H1 (cell line): Measurements from ENCODE around the gene CR2. TPM values are rescaled to one million over a fixed set of nuclear protein-coding genes. Genes with fewer than 3 reads are reported as not detected.

Source experiments
- ASH2L ChIP-seq: fragments of 200-600, 300-600 bp; sonication (generic); IDR thresholded peaks from one replicate; pipeline ENCODE4 v1.7.1; 2017; ENCODE audit warnings: low read length
- BCL11A ChIP-seq, 2 experiments: IDR thresholded peaks; one replicate each; pipeline ENCODE4 v1.6.1; 2011; ENCODE audit warnings: low read depth in 2 of 2, low read length in 2 of 2, mild to moderate bottlenecking in 2 of 2
- BRCA1 ChIP-seq: IDR thresholded peaks from 2 replicates; pipeline ENCODE4 v1.6.1; 2012; ENCODE audit warnings: low read depth, low read length, improper control_type of control experiment
- CHD1 ChIP-seq: IDR thresholded peaks from 2 replicates; pipeline ENCODE4 v1.6.1; 2012; ENCODE audit warnings: low read depth, low read length, improper control_type of control experiment
- HDAC2 ChIP-seq, 2 experiments: fragments of 300-600 bp in 1 of 2; sonication (generic) in 1 of 2; IDR thresholded peaks; 2 replicates each; pipeline ENCODE4 v1.6.1; 2011 to 2012; ENCODE audit warnings: low read depth in 2 of 2, low read length in 2 of 2, mild to moderate bottlenecking in 2 of 2, moderate library complexity in 2 of 2, borderline replicate concordance in 1 of 2, inconsistent platforms in 1 of 2
- HDAC6 ChIP-seq: IDR thresholded peaks from one replicate; pipeline ENCODE4 v1.7.1; 2012; ENCODE audit warnings: low read depth, mild to moderate bottlenecking, inconsistent platforms, low read length, moderate library complexity
- KDM4A ChIP-seq: IDR thresholded peaks from one replicate; pipeline ENCODE4 v1.7.1; 2012; ENCODE audit warnings: low read depth, mild to moderate bottlenecking, moderate library complexity, low read length, inconsistent platforms; ENCODE audit not compliant: severe bottlenecking
- KDM5A ChIP-seq: fragments of 200-600 bp; IDR thresholded peaks from 2 replicates; pipeline ENCODE4 v1.7.1; 2012; ENCODE audit warnings: mild to moderate bottlenecking, low read length, inconsistent platforms, mixed read lengths
- NANOG ChIP-seq: IDR thresholded peaks from 2 replicates; pipeline ENCODE4 v1.6.1; 2011; ENCODE audit warnings: low read length, low read depth, mild to moderate bottlenecking, inconsistent platforms; ENCODE audit not compliant: insufficient read depth, poor library complexity, severe bottlenecking
- PHF8 ChIP-seq: fragments of 200-600 bp; sonication (generic); conservative IDR thresholded peaks from 2 replicates; pipeline ENCODE4 v1.7.1; 2012; ENCODE audit warnings: low read depth, mild to moderate bottlenecking, inconsistent platforms, low read length, moderate library complexity
- POLR2AphosphoS5 ChIP-seq: IDR thresholded peaks from 2 replicates; pipeline ENCODE4 v1.6.1; 2011; ENCODE audit warnings: low read depth, low read length
- POU5F1 ChIP-seq: IDR thresholded peaks from 2 replicates; pipeline ENCODE4 v1.6.1; 2011; ENCODE audit warnings: low read depth, mild to moderate bottlenecking, low read length, moderate library complexity
- RNF2 ChIP-seq: fragments of 200-900, 300-1000 bp; sonication (generic); IDR thresholded peaks from 2 replicates; pipeline ENCODE4 v1.7.1; 2016; ENCODE audit warnings: borderline replicate concordance, low read depth, mild to moderate bottlenecking, antibody characterized with exemption, low read length; ENCODE audit not compliant: poor library complexity, severe bottlenecking; ENCODE audit errors: missing control alignments
- SAP30 ChIP-seq: fragments of 300-600 bp; sonication (generic); IDR thresholded peaks from 2 replicates; pipeline ENCODE4 v1.7.1; 2012; ENCODE audit warnings: low read length, moderate library complexity, mild to moderate bottlenecking, inconsistent platforms; ENCODE audit not compliant: insufficient read depth, insufficient replicate concordance
- SP2 ChIP-seq: IDR thresholded peaks from 2 replicates; pipeline ENCODE4 v1.6.1; 2012; ENCODE audit warnings: mild to moderate bottlenecking, low read length, inconsistent platforms
- SP4 ChIP-seq: IDR thresholded peaks from 2 replicates; pipeline ENCODE4 v1.6.1; 2012; ENCODE audit warnings: low read length, inconsistent platforms
- TBP ChIP-seq: IDR thresholded peaks from 2 replicates; pipeline ENCODE4 v1.6.1; 2011; ENCODE audit warnings: low read depth, low read length, improper control_type of control experiment
- TEAD4 ChIP-seq: IDR thresholded peaks from 2 replicates; pipeline ENCODE4 v1.6.1; 2012; ENCODE audit warnings: low read depth, low read length, inconsistent platforms, mixed read lengths
- USF2 ChIP-seq: IDR thresholded peaks from 2 replicates; pipeline ENCODE4 v1.6.1; 2011; ENCODE audit warnings: low read length, improper control_type of control experiment
- polyA plus RNA-seq, 7 experiments: library from polyadenylated mRNA; depleted of rRNA in 3 of 7; stranded (reverse) in 5 of 7; unstranded in 2 of 7; fragments of >200 nt in 5 of 7; fragments of 200-250 nt in 2 of 7; gene quantifications; 1 replicate in 5 of 7; 2 replicates in 1 of 7; 4 replicates in 1 of 7; pipeline versions ENCODE4 v1.2.1 to v1.2.3, GENCODE V29; 2011 to 2013; ENCODE audit warnings: missing spikeins in 2 of 7, mixed read lengths in 2 of 7
- total RNA-seq: library from RNA; stranded (reverse); fragmentation: NEBNext Ultra II Directional; extraction: Animal tissue kit (Norgen Biotek cat#: 25700); gene quantifications from 2 replicates; pipeline ENCODE4 v1.2.1, GENCODE V29; 2021

CR2 gene
- total and polyA plus RNA-seq, 2 of the 8 experiments (the other 6 are each of a cell fraction or from before 2014, with no cell fraction given), result 1.7 to 3.0 TPM

- no peak for TF ChIP-seq TEAD4
- TF ChIP-seq PHF8, result no peak
- peak; percentile 61 for TF ChIP-seq ASH2L
- TF ChIP-seq HDAC2 (IDR thresholded peaks at IDR 0.05; ENCODE audit: borderline replicate concordance in 1 of 2, low read depth in 2 of 2, low read length in 2 of 2), result peak in 1 of 2 experiments; percentile 36; a peak in 1 of 4 replicates
- no peak for TF ChIP-seq TBP
- no peak for TF ChIP-seq SP4
- TF ChIP-seq POLR2AphosphoS5, result peak; percentile 27; the same call in 1 of the 2 replicates
- no peak for TF ChIP-seq HDAC6
- TF ChIP-seq RNF2, result no peak
- no peak for TF ChIP-seq SAP30
- TF ChIP-seq KDM5A, result no peak
- TF ChIP-seq NANOG, result no peak
- TF ChIP-seq BRCA1, result no peak
- no peak for TF ChIP-seq BCL11A (IDR thresholded peaks at IDR 0.05; ENCODE audit: low read depth in 2 of 2, low read length in 2 of 2)
- no peak for TF ChIP-seq CHD1
- no peak for TF ChIP-seq USF2
- TF ChIP-seq KDM4A, result peak; percentile 93
- TF ChIP-seq POU5F1, result no peak
- TF ChIP-seq SP2, result no peak
These were observed 42.0 kb downstream of the CR2 start, which contains the start of gene CR1 (continued) for GRCh38 chr1:207495801-207496792.
